ENCODE results near the gene FSTL4. TPM values are rescaled to one million over a fixed set of nuclear protein-coding genes. Genes with fewer than 3 reads are reported as not detected.

FSTL4 gene
- total RNA-seq, 4 donors from 2014 or later = 0.22 to 0.47 (median 0.27) TPM; not detected in 1

DNA sequence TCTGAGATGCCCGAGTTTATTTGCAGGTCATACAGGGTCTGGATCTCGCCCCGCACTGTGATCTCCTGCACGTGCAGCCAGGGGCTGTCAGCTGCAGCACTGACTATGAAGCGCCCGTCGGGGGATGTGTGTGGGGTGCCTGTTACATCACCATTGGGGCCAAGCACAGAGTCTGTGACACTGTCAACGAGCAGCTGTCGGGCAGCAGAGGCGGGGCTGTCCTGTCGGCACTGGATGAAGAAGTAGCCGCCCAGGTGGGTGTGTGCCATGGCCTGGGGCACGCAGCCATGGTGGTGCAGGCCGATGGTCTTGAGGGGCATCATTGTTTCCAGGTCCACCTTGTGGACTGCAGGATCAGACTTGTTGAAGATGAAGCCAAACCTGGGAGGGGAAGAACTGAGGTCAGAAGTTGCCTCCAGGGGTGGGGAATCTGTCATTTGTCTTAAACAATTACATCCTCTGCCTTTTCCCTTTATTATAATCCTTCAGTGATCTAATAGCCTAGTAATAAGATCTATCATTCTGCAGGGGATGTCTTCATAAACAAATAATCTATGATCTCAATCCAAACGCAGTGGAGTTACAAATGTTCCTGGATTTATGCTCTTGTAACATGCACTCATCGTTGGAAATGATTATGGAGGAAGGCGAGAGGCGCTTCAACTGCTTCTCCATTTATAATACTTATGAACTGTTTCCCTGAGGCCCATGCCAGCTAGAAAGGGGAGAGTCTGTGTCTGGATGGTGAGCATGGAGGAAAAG lies 412.7 kb downstream of the FSTL4 start:
- no peak overlapping the region for H3K27ac ChIP-seq
- H3K27me3 ChIP-seq = peaks cover 49% of the 10 kb centered on the region
- ATAC-seq = no peak
- H3K4me3 ChIP-seq = no peak overlapping the region
- peaks cover 0 to 11% (median 0%) of the 10 kb centered on the region in 3 donors for H3K9me3 ChIP-seq
- no peaks in the 10 kb centered on the region for H3K36me3 ChIP-seq
- no peaks in the 10 kb centered on the region for H3K4me1 ChIP-seq
- TF ChIP-seq POLR2A (IDR thresholded peaks at IDR 0.05) (no peak), CTCF (IDR thresholded peaks at IDR 0.05) (no peak), EP300 (IDR thresholded peaks at IDR 0.05) (no peak), POLR2AphosphoS5 (IDR thresholded peaks at IDR 0.05) (no peak)
- 10 to 44% methylated on average over 3 to 8 of the region's 18 CpGs for WGBS, 2 donors (ENCODE audit: low coverage in 1 of 2)

- Histone ChIP-seq H3K27ac (no peak overlapping the region), H3K36me3 (no peaks in the 10 kb centered on the region), H3K27me3 (peaks cover 44% of the 10 kb centered on the region), H3K4me3 (no peak overlapping the region), H3K9me3 (peaks cover 0 to 11% (median 0%) of the 10 kb centered on the region in 3 donors), H3K4me1 (no peaks in the 10 kb centered on the region)
- TF ChIP-seq EP300 (IDR thresholded peaks at IDR 0.05) (no peak), POLR2A (IDR thresholded peaks at IDR 0.05) (no peak), POLR2AphosphoS5 (IDR thresholded peaks at IDR 0.05) (no peak), CTCF (IDR thresholded peaks at IDR 0.05) (no peak)
- 87 to 90% methylated on average over 7 to 10 of the region's 12 CpGs for WGBS, 2 donors (ENCODE audit: low coverage in 1 of 2)
- ATAC-seq = no peak
Measured at GRCh38 chr5:133198511-133198910, 413.8 kb downstream of the FSTL4 start.

DNA sequence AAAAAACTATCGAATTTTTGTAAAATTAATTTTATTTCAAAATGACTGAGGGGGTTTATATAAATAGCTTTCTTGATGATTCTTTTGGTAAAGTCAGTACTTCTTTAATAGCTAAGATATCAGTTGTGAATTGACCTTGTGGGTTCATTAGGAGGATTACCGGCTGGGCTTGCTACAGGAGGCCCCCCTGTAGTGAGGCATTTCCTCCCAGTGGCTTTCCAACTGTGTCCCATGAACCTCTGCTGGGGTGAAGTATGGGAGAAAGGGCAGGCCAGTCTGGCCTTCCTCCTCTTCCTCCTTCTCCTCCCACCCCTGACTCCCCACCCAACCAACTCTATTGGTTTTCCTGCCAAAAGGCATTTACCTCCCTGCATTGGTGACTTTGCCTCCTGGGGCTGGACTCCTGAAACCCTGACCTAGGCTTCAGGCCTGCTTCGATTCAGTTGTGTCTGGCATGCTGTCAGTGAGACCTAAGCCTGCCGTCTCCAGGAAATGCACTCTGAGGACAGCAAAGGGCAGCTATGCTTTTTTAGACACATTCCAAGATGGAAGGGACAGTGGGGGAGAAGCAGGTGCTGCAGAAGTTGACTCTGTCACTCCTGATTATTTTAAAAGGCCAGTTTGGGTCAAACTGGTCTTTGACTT lies 415.8 kb downstream of the FSTL4 start:
- no peak for ATAC-seq
- TF ChIP-seq CTCF (IDR thresholded peaks at IDR 0.05) = no peak
- no peak for TF ChIP-seq EP300 (IDR thresholded peaks at IDR 0.05)
- no peak for TF ChIP-seq POLR2AphosphoS5 (IDR thresholded peaks at IDR 0.05)
- TF ChIP-seq POLR2A (IDR thresholded peaks at IDR 0.05) = no peak
- Histone ChIP-seq H3K4me1 (no peaks in the 10 kb centered on the region), H3K4me3 (no peak overlapping the region), H3K27me3 (peaks cover 26% of the 10 kb centered on the region), H3K36me3 (no peaks in the 10 kb centered on the region), H3K9me3 (no peaks in the 10 kb centered on the region), H3K27ac (no peak overlapping the region)
- WGBS, 2 donors (ENCODE audit: low coverage in 1 of 2) = 75 to 89% methylated on average over 2 of the region's 4 CpGs

- H3K36me3 ChIP-seq = no peaks in the 10 kb centered on the region
- no peak overlapping the region for H3K27ac ChIP-seq
- H3K4me3 ChIP-seq = no peak overlapping the region
- TF ChIP-seq CTCF (IDR thresholded peaks at IDR 0.05) (no peak), POLR2A (IDR thresholded peaks at IDR 0.05) (no peak), EP300 (IDR thresholded peaks at IDR 0.05) (no peak), POLR2AphosphoS5 (IDR thresholded peaks at IDR 0.05) (no peak)
- peaks cover 13% of the 10 kb centered on the region for H3K27me3 ChIP-seq
- H3K4me1 ChIP-seq = no peaks in the 10 kb centered on the region
- no peak for ATAC-seq
- WGBS, 2 donors (ENCODE audit: low coverage in 1 of 2) = 69 to 80% methylated on average over 2 to 3 of the region's 5 CpGs
- no peaks in the 10 kb centered on the region for H3K9me3 ChIP-seq
Measured at GRCh38 chr5:133195250-133195649, 417.1 kb downstream of the FSTL4 start.

- no peaks in the 10 kb centered on the region for H3K4me1 ChIP-seq
- H3K27ac ChIP-seq = no peak overlapping the region
- H3K27me3 ChIP-seq = peaks cover 1% of the 10 kb centered on the region
- ATAC-seq = no peak
- no peaks in the 10 kb centered on the region for H3K9me3 ChIP-seq
- 48 to 71% methylated on average over 7 of the region's 8 CpGs for WGBS, 2 donors (ENCODE audit: low coverage in 1 of 2)
- H3K36me3 ChIP-seq = no peaks in the 10 kb centered on the region
- H3K4me3 ChIP-seq = no peak overlapping the region
- TF ChIP-seq POLR2A (IDR thresholded peaks at IDR 0.05) (no peak), CTCF (IDR thresholded peaks at IDR 0.05) (no peak), EP300 (IDR thresholded peaks at IDR 0.05) (no peak), POLR2AphosphoS5 (IDR thresholded peaks at IDR 0.05) (no peak)
Measured at GRCh38 chr5:133193794-133194193, 418.5 kb downstream of the FSTL4 start.
